IMR-90 (cell line): ENCODE measurements around the gene MS4A13. TPM values are rescaled to one million over a fixed set of nuclear protein-coding genes. Genes with fewer than 3 reads are reported as not detected.

Experiments used
- ATAC-seq: fragments of 200-7000 bp; cut with Tn5 transposase; 2 replicates; pipeline ENCODE4 v1.9.1; 2020; ENCODE audit warnings: low read depth, mild to moderate bottlenecking, moderate library complexity
- BruUV-seq: library from RNA; stranded (reverse); fragments of 400-500 nt; replicated peaks from 2 replicates; lab custom pipeline; 2021; lab: Mats Ljungman, UMichigan
- CTCF ChIA-PET: fragments of 300-600 bp; formaldehyde crosslinking; extraction: SDS; loops from one replicate; lab custom pipeline; 2021; ENCODE audit warnings: antibody characterized with exemption; lab: Yijun Ruan, JAX
- POLR2A ChIA-PET: fragments of 300-600 bp; sonication (Branson Sonifier 250); formaldehyde crosslinking; loops from one replicate; lab custom pipeline; 2022; ENCODE audit warnings: antibody characterized with exemption; ENCODE audit not compliant: unreplicated experiment; lab: Charles Lee
- DNase-seq: peaks from one replicate; pipeline ENCODE4 v3.0.0; 2013
- H2AFZ ChIP-seq: replicated peaks from 2 replicates; pipeline ENCODE3; 2013; ENCODE audit warnings: low read length, mild to moderate bottlenecking; ENCODE audit not compliant: poor library complexity
- H2AK5ac ChIP-seq: 2 replicates; pipeline ENCODE4 v1.6.1; 2013; ENCODE audit warnings: low read depth, low read length, inconsistent platforms
- H2AK9ac ChIP-seq: replicated peaks from 2 replicates; pipeline ENCODE3; 2013; ENCODE audit warnings: mild to moderate bottlenecking, low read depth, low read length, moderate library complexity; ENCODE audit not compliant: poor library complexity
- H2BK120ac ChIP-seq: 2 replicates; pipeline ENCODE4 v1.6.1; 2013; ENCODE audit warnings: low read depth, low read length, inconsistent platforms
- H2BK15ac ChIP-seq: 3 replicates; pipeline ENCODE4 v1.6.1; 2013; ENCODE audit warnings: low read depth, low read length, inconsistent platforms
- H2BK20ac ChIP-seq: 2 replicates; pipeline ENCODE4 v1.6.1; 2013; ENCODE audit warnings: low read depth, mild to moderate bottlenecking, inconsistent platforms, low read length, moderate library complexity
- H2BK5ac ChIP-seq: 2 replicates; pipeline ENCODE4 v1.6.1; 2013; ENCODE audit warnings: mild to moderate bottlenecking, low read depth, low read length, inconsistent platforms; ENCODE audit not compliant: poor library complexity, severe bottlenecking
- H3K14ac ChIP-seq: replicated peaks from 2 replicates; pipeline ENCODE4 v1.6.1; 2013; ENCODE audit warnings: low read depth, low read length, inconsistent platforms
- H3K18ac ChIP-seq: 2 replicates; pipeline ENCODE4 v1.6.1; 2013; ENCODE audit warnings: low read depth, low read length, control low read depth
- H3K23ac ChIP-seq: 2 replicates; pipeline ENCODE4 v1.6.1; 2013; ENCODE audit warnings: low read depth, low read length, inconsistent platforms
- H3K27ac ChIP-seq: 2 replicates; pipeline ENCODE4 v1.5.1; 2013; ENCODE audit warnings: mild to moderate bottlenecking, control low read depth, low read length; ENCODE audit not compliant: insufficient read depth
- H3K27me3 ChIP-seq: 2 replicates; pipeline ENCODE4 v1.6.1; 2013; ENCODE audit warnings: low read length; ENCODE audit not compliant: control insufficient read depth, insufficient read depth
- H3K36me3 ChIP-seq: 2 replicates; pipeline ENCODE4 v1.6.1; 2013; ENCODE audit warnings: low read length, mixed read lengths; ENCODE audit not compliant: control insufficient read depth, insufficient read depth
- H3K4ac ChIP-seq: 2 replicates; pipeline ENCODE4 v1.6.1; 2013; ENCODE audit warnings: low read depth, low read length, inconsistent platforms
- H3K4me1 ChIP-seq: 2 replicates; pipeline ENCODE4 v1.6.1; 2013; ENCODE audit warnings: low read length, mixed read lengths; ENCODE audit not compliant: control insufficient read depth, insufficient read depth
- H3K4me2 ChIP-seq: 2 replicates; pipeline ENCODE4 v1.6.1; 2013; ENCODE audit warnings: low read depth, mild to moderate bottlenecking, control low read depth, low read length, moderate library complexity
- H3K4me3 ChIP-seq: 2 replicates; pipeline ENCODE4 v1.5.1; 2013; ENCODE audit warnings: low read depth, mild to moderate bottlenecking, control low read depth, low read length, moderate library complexity; ENCODE audit not compliant: insufficient read depth
- H3K56ac ChIP-seq: 2 replicates; pipeline ENCODE4 v1.6.1; 2013; ENCODE audit warnings: low read length, inconsistent platforms; ENCODE audit not compliant: insufficient read depth; ENCODE audit errors: extremely low read depth
- H3K79me1 ChIP-seq, 2 experiments: 2 replicates each; pipeline ENCODE4 v1.6.1; 2013; ENCODE audit warnings: low read length in 2 of 2, inconsistent platforms in 1 of 2, low read depth in 1 of 2
- H3K9ac ChIP-seq: 2 replicates; pipeline ENCODE4 v1.6.1; 2013; ENCODE audit warnings: low read depth, low read length, control low read depth
- H3K9me1 ChIP-seq: 2 replicates; pipeline ENCODE4 v1.6.1; 2013; ENCODE audit warnings: low read length, inconsistent platforms; ENCODE audit not compliant: insufficient read depth
- H3K9me3 ChIP-seq: 2 replicates; pipeline ENCODE4 v1.6.1; 2013; ENCODE audit warnings: low read length; ENCODE audit not compliant: control insufficient read depth, insufficient read depth
- H4K20me1 ChIP-seq: 2 replicates; pipeline ENCODE4 v1.6.1; 2013; ENCODE audit warnings: low read length, inconsistent platforms; ENCODE audit not compliant: insufficient read depth
- H4K5ac ChIP-seq: 2 replicates; pipeline ENCODE4 v1.6.1; 2013; ENCODE audit warnings: mild to moderate bottlenecking, low read depth, low read length, control low read depth
- H4K8ac ChIP-seq, 2 experiments: 2 replicates each; pipeline ENCODE4 v1.6.1; 2013; ENCODE audit warnings: low read depth in 2 of 2, low read length in 2 of 2, control low read depth in 1 of 2, inconsistent platforms in 1 of 2
- H4K91ac ChIP-seq: 2 replicates; pipeline ENCODE4 v1.6.1; 2013; ENCODE audit warnings: low read depth, low read length, inconsistent platforms; ENCODE audit not compliant: insufficient read depth
- BHLHE40 ChIP-seq: fragments of 150-350 bp; IDR thresholded peaks from 2 replicates; pipeline ENCODE4 v1.6.1; 2016; ENCODE audit warnings: mild to moderate bottlenecking, low read depth, low read length
- CEBPB ChIP-seq: IDR thresholded peaks from 2 replicates; pipeline ENCODE4 v1.6.1; 2012; ENCODE audit warnings: low read depth, low read length, improper control_type of control experiment
- CHD1 ChIP-seq: IDR thresholded peaks from 2 replicates; pipeline ENCODE4 v1.6.1; 2012; ENCODE audit warnings: low read depth, low read length, improper control_type of control experiment
- CTCF ChIP-seq: conservative IDR thresholded peaks from 2 replicates; pipeline ENCODE4 v1.5.1; 2012; ENCODE audit warnings: mild to moderate bottlenecking, low read depth, low read length, improper control_type of control experiment
- FOS ChIP-seq: fragments of 150-350 bp; IDR thresholded peaks from 2 replicates; pipeline ENCODE4 v1.6.1; 2016; ENCODE audit warnings: low read depth, low read length
- MAFK ChIP-seq: IDR thresholded peaks from 2 replicates; pipeline ENCODE4 v1.6.1; 2012; ENCODE audit warnings: low read depth, low read length, improper control_type of control experiment
- MAZ ChIP-seq: IDR thresholded peaks from 2 replicates; pipeline ENCODE4 v1.6.1; 2012; ENCODE audit warnings: low read depth, mild to moderate bottlenecking, low read length, improper control_type of control experiment, moderate library complexity, borderline replicate concordance
- MXI1 ChIP-seq: IDR thresholded peaks from 2 replicates; pipeline ENCODE4 v1.6.1; 2012; ENCODE audit warnings: low read depth, mild to moderate bottlenecking, low read length, moderate library complexity, borderline replicate concordance
- NFE2L2 ChIP-seq: fragments of 150-350 bp; IDR thresholded peaks from 2 replicates; pipeline ENCODE4 v1.6.1; 2016; ENCODE audit warnings: low read depth, mild to moderate bottlenecking, low read length
- POLR2A ChIP-seq: IDR thresholded peaks from 2 replicates; pipeline ENCODE4 v1.6.1; 2012; ENCODE audit warnings: mild to moderate bottlenecking, low read depth, low read length
- RAD21 ChIP-seq: IDR thresholded peaks from 2 replicates; pipeline ENCODE4 v1.6.1; 2012; ENCODE audit warnings: low read length, improper control_type of control experiment
- RCOR1 ChIP-seq: IDR thresholded peaks from 2 replicates; pipeline ENCODE4 v1.6.1; 2012; ENCODE audit warnings: mild to moderate bottlenecking, low read length, improper control_type of control experiment; ENCODE audit not compliant: insufficient replicate concordance
- RFX5 ChIP-seq: IDR thresholded peaks from 2 replicates; pipeline ENCODE4 v1.8.0; 2012; ENCODE audit warnings: low read depth, mild to moderate bottlenecking, low read length, moderate library complexity
- SMC3 ChIP-seq: fragments of 150-350 bp; IDR thresholded peaks from 2 replicates; pipeline ENCODE4 v1.6.1; 2016; ENCODE audit warnings: low read depth, mild to moderate bottlenecking, antibody characterized with exemption, low read length, moderate library complexity
- WGBS, 2 experiments: methylation state at CpG; one replicate each; pipeline versions ENCODE4 v1.1.5 to v1.1.7; 2013; ENCODE audit warnings: missing lambda C conversion rate in 2 of 2; ENCODE audit not compliant: insufficient read length in 1 of 2; ENCODE audit errors: extremely low coverage in 2 of 2; 5-methylcytosine and 5-hydroxymethylcytosine counted together
- dilution Hi-C: fragments of 300-500 bp; cut with HindIII; formaldehyde crosslinking; loops from one replicate; pipeline ENCODE4 v1.14.3; 2018; ENCODE audit warnings: low sequenced_read_pairs; ENCODE audit not compliant: unreplicated experiment
- in situ Hi-C: fragments of 300-500 bp; cut with MboI; formaldehyde crosslinking; loops from 3 replicates; pipeline ENCODE4 v1.14.3; 2019; ENCODE audit warnings: low sequenced_read_pairs, inconsistent platforms, mixed read lengths
- intact Hi-C: fragments of 100-400 bp; cut with micrococcal nuclease; formaldehyde crosslinking; loops from 2 replicates; pipeline ENCODE4 v1.10.0; 2022
- polyA plus RNA-seq, 3 experiments: library from polyadenylated mRNA; depleted of rRNA; stranded (reverse); fragments of >200 nt; gene quantifications; 2 replicates each; pipeline ENCODE4 v1.2.3, GENCODE V29; 2012; ENCODE audit warnings: low replicate concordance in 1 of 3
- total RNA-seq: library from RNA; depleted of rRNA; stranded (reverse); fragments of >200 nt; gene quantifications from 2 replicates; pipeline ENCODE4 v1.2.3, GENCODE V29; 2012
- TF ChIP-seq, protein P1 (sequence below): fragments of 150-350 bp; IDR thresholded peaks from 2 replicates; pipeline ENCODE4 v1.6.1; 2017; ENCODE audit warnings: mild to moderate bottlenecking, antibody characterized with exemption, low read length, low read depth
- TF ChIP-seq, protein P2 (sequence below): fragments of 150-350 bp; IDR thresholded peaks from 2 replicates; pipeline ENCODE4 v1.6.1; 2016; ENCODE audit warnings: low read depth, mild to moderate bottlenecking, low read length, moderate library complexity, borderline replicate concordance

Gene MS4A13
- total and polyA plus RNA-seq, 2 of the 4 experiments (the other 2 are of a cell fraction): not detected

GRCh38 chr11:60561254-60561653 lies 46.1 kb downstream of the MS4A13 start:
- WGBS, 2 experiments: no CpG with 5 or more reads among the region's 2 CpGs
- Histone ChIP-seq H3K36me3 (no peaks in the 10 kb centered on the region), H3K9me1 (no peaks in the 10 kb centered on the region), H3K4me1 (no peaks in the 10 kb centered on the region), H3K18ac (no peak overlapping the region), H4K5ac (no peak overlapping the region), H4K20me1 (no peaks in the 10 kb centered on the region), H3K56ac (no peak overlapping the region), H2BK15ac (no peak overlapping the region), H3K4me3 (no peak overlapping the region), H3K23ac (no peak overlapping the region), H3K27me3 (no peaks in the 10 kb centered on the region), H2BK20ac (no peak overlapping the region), H2AK9ac (no peak overlapping the region), H3K9me3 (peaks cover 11% of the 10 kb centered on the region), H4K91ac (no peak overlapping the region), H3K79me1 (no peaks in the 10 kb centered on the region), H3K4ac (no peak overlapping the region), H2BK5ac (no peak overlapping the region), H3K9ac (no peak overlapping the region), H3K4me2 (no peak overlapping the region), H3K14ac (no peak overlapping the region), H3K27ac (no peak overlapping the region), H4K8ac (no peak overlapping the region), H2AFZ (no peak overlapping the region), H2BK120ac (no peak overlapping the region), H2AK5ac (no peak overlapping the region)
- dilution Hi-C loops (no loop called here), intact Hi-C loops (no loop called here), in situ Hi-C loops (no loop called here)
- ChIA-PET CTCF (no interaction called here), POLR2A (no interaction called here)
- ATAC-seq (no peak), DNase-seq (no peak)
- TF ChIP-seq BHLHE40 (no peak), MXI1 (no peak), RFX5 (no peak), CEBPB (no peak), RCOR1 (no peak), CTCF (no peak), MAZ (no peak), RAD21 (no peak), NFE2L2 (no peak), FOS (no peak), SMC3 (no peak), POLR2A (no peak), CHD1 (no peak), MAFK (no peak)
- TF ChIP-seq, protein P1, sequence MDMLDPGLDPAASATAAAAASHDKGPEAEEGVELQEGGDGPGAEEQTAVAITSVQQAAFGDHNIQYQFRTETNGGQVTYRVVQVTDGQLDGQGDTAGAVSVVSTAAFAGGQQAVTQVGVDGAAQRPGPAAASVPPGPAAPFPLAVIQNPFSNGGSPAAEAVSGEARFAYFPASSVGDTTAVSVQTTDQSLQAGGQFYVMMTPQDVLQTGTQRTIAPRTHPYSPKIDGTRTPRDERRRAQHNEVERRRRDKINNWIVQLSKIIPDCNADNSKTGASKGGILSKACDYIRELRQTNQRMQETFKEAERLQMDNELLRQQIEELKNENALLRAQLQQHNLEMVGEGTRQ: no peak
- TF ChIP-seq, protein P2, sequence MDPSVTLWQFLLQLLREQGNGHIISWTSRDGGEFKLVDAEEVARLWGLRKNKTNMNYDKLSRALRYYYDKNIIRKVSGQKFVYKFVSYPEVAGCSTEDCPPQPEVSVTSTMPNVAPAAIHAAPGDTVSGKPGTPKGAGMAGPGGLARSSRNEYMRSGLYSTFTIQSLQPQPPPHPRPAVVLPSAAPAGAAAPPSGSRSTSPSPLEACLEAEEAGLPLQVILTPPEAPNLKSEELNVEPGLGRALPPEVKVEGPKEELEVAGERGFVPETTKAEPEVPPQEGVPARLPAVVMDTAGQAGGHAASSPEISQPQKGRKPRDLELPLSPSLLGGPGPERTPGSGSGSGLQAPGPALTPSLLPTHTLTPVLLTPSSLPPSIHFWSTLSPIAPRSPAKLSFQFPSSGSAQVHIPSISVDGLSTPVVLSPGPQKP: no peak
- no TSS peak for BruUV-seq
